OCI-LY7 (cell line): ENCODE data around the gene UBE2M. TPM values are rescaled to one million over a fixed set of nuclear protein-coding genes. Genes with fewer than 3 reads are reported as not detected.

Source experiments
- BruUV-seq: library from RNA; stranded (reverse); fragments of 400-500 nt; replicated peaks from 2 replicates; lab custom pipeline; 2021; lab: Mats Ljungman, UMichigan
- CTCF ChIA-PET: fragments of 300-600 bp; sonication (Branson Sonifier 250); formaldehyde crosslinking; loops from one replicate; lab custom pipeline; 2022; ENCODE audit warnings: antibody characterized with exemption; ENCODE audit not compliant: unreplicated experiment; lab: Charles Lee
- POLR2A ChIA-PET: fragments of 300-600 bp; sonication (Branson Sonifier 250); formaldehyde crosslinking; loops from one replicate; lab custom pipeline; 2022; ENCODE audit warnings: antibody characterized with exemption; lab: Charles Lee
- DNase-seq: peaks from one replicate; pipeline ENCODE4 v3.0.0-alpha.2; 2015; ENCODE audit warnings: low spot score
- H2AFZ ChIP-seq: fragments of 200-600 bp; sonication (generic), shearing (Covaris generic); 2 replicates; pipeline ENCODE4 v1.6.1; 2014; ENCODE audit warnings: mild to moderate bottlenecking, antibody characterized with exemption, low read length, moderate library complexity
- H3K27ac ChIP-seq: fragments of 200-600 bp; sonication (generic); 2 replicates; pipeline ENCODE4 v1.5.1; 2014; ENCODE audit warnings: mixed run types, low read depth, mild to moderate bottlenecking, moderate library complexity, low read length, inconsistent platforms; ENCODE audit not compliant: poor library complexity, severe bottlenecking
- H3K36me3 ChIP-seq: fragments of 200-600 bp; sonication (generic); 2 replicates; pipeline ENCODE4 v1.6.1; 2014; ENCODE audit warnings: mild to moderate bottlenecking, antibody characterized with exemption, low read length, moderate library complexity, mixed read lengths; ENCODE audit not compliant: insufficient read depth
- H3K4me1 ChIP-seq: fragments of 200-600 bp; sonication (generic); 2 replicates; pipeline ENCODE4 v1.5.1; 2014; ENCODE audit warnings: mild to moderate bottlenecking, low read length; ENCODE audit not compliant: insufficient read depth, poor library complexity, severe bottlenecking
- H3K4me2 ChIP-seq: fragments of 200-600 bp; sonication (generic); 2 replicates; pipeline ENCODE4 v1.6.1; 2014; ENCODE audit warnings: mild to moderate bottlenecking, low read length
- H3K4me3 ChIP-seq: fragments of 200-600 bp; sonication (generic); 2 replicates; pipeline ENCODE4 v1.5.1; 2014; ENCODE audit warnings: mild to moderate bottlenecking, low read depth, low read length; ENCODE audit not compliant: poor library complexity, severe bottlenecking
- H3K79me2 ChIP-seq: fragments of 200-600 bp; sonication (generic); 2 replicates; pipeline ENCODE4 v1.6.1; 2016; ENCODE audit warnings: low read depth, mild to moderate bottlenecking, low read length, moderate library complexity, mixed read lengths; ENCODE audit not compliant: insufficient read depth
- H3K9me2 ChIP-seq: fragments of 200-600 bp; sonication (generic); 2 replicates; pipeline ENCODE4 v1.6.1; 2016; ENCODE audit warnings: mild to moderate bottlenecking, low read length, mixed read lengths; ENCODE audit not compliant: insufficient read depth
- H3K9me3 ChIP-seq: fragments of 200-600 bp; sonication (generic); 2 replicates; pipeline ENCODE4 v1.6.1; 2014; ENCODE audit warnings: mild to moderate bottlenecking, mixed run types, low read length, mixed read lengths
- H4K20me1 ChIP-seq: fragments of 200-600 bp; sonication (generic); 2 replicates; pipeline ENCODE4 v1.6.1; 2014; ENCODE audit warnings: mild to moderate bottlenecking, antibody characterized with exemption, low read length, moderate library complexity, mixed read lengths; ENCODE audit not compliant: insufficient read depth
- CTCF ChIP-seq: fragments of 200-600 bp; sonication (generic); conservative IDR thresholded peaks from 2 replicates; pipeline ENCODE4 v1.5.1; 2014; ENCODE audit warnings: mild to moderate bottlenecking, antibody characterized with exemption, low read length, moderate library complexity, mixed read lengths
- EZH2phosphoT487 ChIP-seq: fragments of 200-600 bp; sonication (generic); IDR thresholded peaks from 2 replicates; pipeline ENCODE4 v1.6.1; 2018; ENCODE audit warnings: low read depth, borderline replicate concordance, mild to moderate bottlenecking, mixed run types, antibody characterized with exemption, low read length, moderate library complexity, mixed read lengths
- intact Hi-C: fragments of 100-400 bp; cut with micrococcal nuclease; formaldehyde crosslinking; loops from one replicate; pipeline ENCODE4 v1.10.0; 2022; ENCODE audit not compliant: unreplicated experiment
- total RNA-seq, 2 experiments: library from RNA; depleted of rRNA in 1 of 2; stranded (reverse); fragments of >200 nt in 1 of 2; shearing (Covaris generic) in 1 of 2; gene quantifications; 2 replicates each; pipeline ENCODE4 v1.2.3, GENCODE V29; 2014 to 2022

UBE2M gene
- total RNA-seq, 2 experiments from 2014 or later, result 101 to 117 TPM

- intact Hi-C loops, result no loop called here
- Histone ChIP-seq H3K36me3 (peaks cover 14% of the 10 kb centered on the region), H2AFZ (no peak overlapping the region), H3K27ac (no peak overlapping the region), H3K4me1 (no peaks in the 10 kb centered on the region), H3K9me2 (no peaks in the 10 kb centered on the region), H3K79me2 (no peaks in the 10 kb centered on the region), H3K4me3 (no peak overlapping the region), H4K20me1 (no peaks in the 10 kb centered on the region), H3K9me3 (no peaks in the 10 kb centered on the region), H3K4me2 (no peak overlapping the region)
- ChIA-PET CTCF (no interaction called here), POLR2A (no interaction called here)
- DNase-seq, result no peak
- no TSS peak for BruUV-seq
- no peak for TF ChIP-seq CTCF
- no peak for TF ChIP-seq EZH2phosphoT487
These were observed 27.8 kb upstream of the UBE2M start for GRCh38 chr19:58586133-58586765.

- ChIA-PET POLR2A (no interaction called here), CTCF (no interaction called here)
- Histone ChIP-seq H3K4me3 (no peak overlapping the region), H3K79me2 (no peaks in the 10 kb centered on the region), H3K4me2 (no peak overlapping the region), H2AFZ (no peak overlapping the region), H3K9me3 (no peaks in the 10 kb centered on the region), H3K27ac (no peak overlapping the region), H3K9me2 (no peaks in the 10 kb centered on the region), H3K36me3 (peaks cover 17% of the 10 kb centered on the region), H4K20me1 (no peaks in the 10 kb centered on the region), H3K4me1 (no peaks in the 10 kb centered on the region)
- no peak for TF ChIP-seq CTCF
- TF ChIP-seq EZH2phosphoT487, result no peak
- BruUV-seq, result no TSS peak
- DNase-seq, result no peak
- intact Hi-C loops, result no loop called here
These were observed 27.2 kb upstream of the UBE2M start for GRCh38 chr19:58585442-58586132.
